ENCODE data around the gene PKN2.
"Not testable (repeated sequence)": the region's sequence is repeated elsewhere in the genome, so short reads cannot be mapped to it uniquely, and the experiment has no call there.

PKN2 gene

GRCh38 chr1:88802950-88803349 is 118.9 kb downstream of the PKN2 start:
- Histone ChIP-seq H3K27ac (ENCODE audit: low read depth, low read length) (no peak overlapping the region), H3K36me3 (ENCODE audit: control insufficient read depth in 1 of 2, insufficient read depth in 2 of 2, low read length in 2 of 2) (peaks cover 37 to 44% of the 10 kb centered on the region in 2 donors)

DNA sequence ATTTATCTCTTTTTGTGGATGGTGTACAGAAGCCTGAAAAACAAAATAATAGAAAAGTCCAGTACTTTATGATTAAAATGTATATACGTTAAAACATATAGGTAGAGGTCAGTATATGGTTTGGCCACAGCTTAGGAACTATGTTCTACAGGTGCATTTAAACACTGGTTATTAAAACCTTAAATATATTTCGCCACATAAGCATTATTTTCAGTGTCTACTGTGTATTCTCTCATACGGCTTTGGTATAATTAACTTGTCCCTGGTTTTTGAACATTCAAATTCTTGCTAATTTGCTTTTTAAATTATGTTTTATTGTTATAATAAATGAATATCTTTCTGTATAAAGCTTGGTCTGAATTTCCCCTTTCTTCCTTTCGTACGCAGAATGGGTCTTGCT is 119.4 kb downstream of the PKN2 start:
- Histone ChIP-seq H3K9me3 (ENCODE audit: control insufficient read depth in 1 of 2, low read length in 2 of 2) (peaks cover 0 to 4% of the 10 kb centered on the region in 2 donors), H3K27ac (ENCODE audit: low read depth, low read length) (no peak overlapping the region), H3K9ac (ENCODE audit: low read depth in 1 of 2, low read length in 2 of 2) (no peak overlapping the region), H3K4me1 (ENCODE audit: control insufficient read depth in 1 of 2, insufficient read depth in 2 of 2, low read length in 2 of 2) (no peaks in the 10 kb centered on the region), H3K4me3 (ENCODE audit: low read depth in 1 of 2, low read length in 2 of 2) (no peak overlapping the region), H3K36me3 (ENCODE audit: control insufficient read depth in 1 of 2, insufficient read depth in 2 of 2, low read length in 2 of 2) (peaks cover 37 to 44% of the 10 kb centered on the region in 2 donors), H3K27me3 (ENCODE audit: control insufficient read depth in 1 of 2, insufficient read depth in 2 of 2, low read length in 2 of 2) (no peaks in the 10 kb centered on the region)

More at GRCh38 chr1:88802950-88803349, 118.9 kb downstream of the PKN2 start:
- no peaks in the 10 kb centered on the region for H3K27me3 ChIP-seq (ENCODE audit: control insufficient read depth in 1 of 2, insufficient read depth in 2 of 2, low read length in 2 of 2)
- H3K9me3 ChIP-seq (ENCODE audit: control insufficient read depth in 1 of 2, low read length in 2 of 2): peaks cover 0 to 4% of the 10 kb centered on the region in 2 donors
- H3K9ac ChIP-seq (ENCODE audit: low read depth in 1 of 2, low read length in 2 of 2): no peak overlapping the region
- H3K4me1 ChIP-seq (ENCODE audit: control insufficient read depth in 1 of 2, insufficient read depth in 2 of 2, low read length in 2 of 2): no peaks in the 10 kb centered on the region
- no peak overlapping the region for H3K4me3 ChIP-seq (ENCODE audit: low read depth in 1 of 2, low read length in 2 of 2)

DNA sequence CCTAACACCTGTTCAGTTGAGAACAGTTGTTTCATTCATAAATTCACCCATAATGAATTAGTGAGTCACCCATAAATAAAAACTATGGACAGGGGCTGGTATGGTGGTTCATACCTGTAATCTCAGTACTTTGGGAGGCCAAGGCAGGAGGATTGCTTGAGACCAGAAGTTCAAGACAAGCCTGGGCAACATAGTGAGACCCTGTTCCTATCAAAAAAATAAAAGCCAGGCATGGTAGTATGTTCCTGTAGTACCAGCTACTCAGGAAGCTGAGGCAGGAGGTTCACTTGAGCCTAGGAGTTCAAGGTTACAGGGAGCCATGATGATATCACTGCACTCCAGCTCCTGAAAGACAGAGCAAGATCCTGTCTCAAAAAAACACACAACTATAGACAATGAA is 128.3 kb downstream of the PKN2 start:
- peaks cover 7 to 40% of the 10 kb centered on the region in 2 donors for H3K36me3 ChIP-seq (ENCODE audit: control insufficient read depth in 1 of 2, insufficient read depth in 2 of 2, low read length in 2 of 2)
- H3K9me3 ChIP-seq (ENCODE audit: control insufficient read depth in 1 of 2, low read length in 2 of 2): no peaks in the 10 kb centered on the region
- H3K4me1 ChIP-seq (ENCODE audit: control insufficient read depth in 1 of 2, insufficient read depth in 2 of 2, low read length in 2 of 2): no peaks in the 10 kb centered on the region
- no peak overlapping the region for H3K4me3 ChIP-seq (ENCODE audit: low read depth in 1 of 2, low read length in 2 of 2)
- no peaks in the 10 kb centered on the region for H3K27me3 ChIP-seq (ENCODE audit: control insufficient read depth in 1 of 2, insufficient read depth in 2 of 2, low read length in 2 of 2)
- H3K9ac ChIP-seq (ENCODE audit: low read depth in 1 of 2, low read length in 2 of 2): no peak overlapping the region
- H3K27ac ChIP-seq (ENCODE audit: low read depth, low read length): no peak overlapping the region

DNA sequence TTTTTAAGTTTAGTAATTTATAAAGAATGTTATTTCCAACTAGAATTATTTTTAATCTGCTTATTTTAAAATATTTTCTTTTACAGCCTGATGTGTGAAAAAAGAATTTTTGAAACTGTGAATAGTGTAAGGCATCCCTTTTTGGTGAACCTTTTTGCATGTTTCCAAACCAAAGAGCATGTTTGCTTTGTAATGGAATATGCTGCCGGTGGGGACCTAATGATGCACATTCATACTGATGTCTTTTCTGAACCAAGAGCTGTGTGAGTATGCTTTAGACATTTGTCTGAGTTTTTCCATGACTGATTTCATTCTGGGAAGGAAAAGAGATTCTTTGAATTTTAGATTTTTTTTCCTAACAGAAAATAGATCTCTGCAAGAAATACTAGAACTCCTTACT is 129.4 kb downstream of the PKN2 start:
- Histone ChIP-seq H3K4me3 (ENCODE audit: low read depth in 1 of 2, low read length in 2 of 2) (no peak overlapping the region), H3K9me3 (ENCODE audit: control insufficient read depth in 1 of 2, low read length in 2 of 2) (no peaks in the 10 kb centered on the region), H3K9ac (ENCODE audit: low read depth in 1 of 2, low read length in 2 of 2) (no peak overlapping the region), H3K36me3 (ENCODE audit: control insufficient read depth in 1 of 2, insufficient read depth in 2 of 2, low read length in 2 of 2) (peaks cover 7 to 34% of the 10 kb centered on the region in 2 donors), H3K4me1 (ENCODE audit: control insufficient read depth in 1 of 2, insufficient read depth in 2 of 2, low read length in 2 of 2) (no peaks in the 10 kb centered on the region), H3K27me3 (ENCODE audit: control insufficient read depth in 1 of 2, insufficient read depth in 2 of 2, low read length in 2 of 2) (no peaks in the 10 kb centered on the region), H3K27ac (ENCODE audit: low read depth, low read length) (no peak overlapping the region)

DNA sequence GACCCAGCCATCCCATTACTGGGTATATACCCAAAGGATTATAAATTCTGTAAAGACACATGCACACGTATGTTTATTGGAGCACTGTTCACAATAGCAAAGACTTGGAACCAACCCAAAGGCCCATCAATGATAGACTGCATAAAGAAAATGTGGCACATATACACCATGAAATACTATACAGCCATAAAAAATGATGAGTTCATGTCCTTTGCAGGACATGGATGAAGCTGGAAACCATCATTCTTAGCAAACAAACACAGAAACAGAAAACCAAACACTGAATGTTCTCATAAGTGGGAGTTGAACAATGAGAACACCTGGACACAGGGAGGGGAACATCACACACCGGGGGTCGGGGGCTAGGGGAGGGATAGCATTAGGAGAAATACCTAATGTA is 135.6 kb downstream of the PKN2 start:
- not testable (repeated sequence) for H3K9ac ChIP-seq (ENCODE audit: low read depth in 1 of 2, low read length in 2 of 2); H3K4me3 ChIP-seq (ENCODE audit: low read depth in 1 of 2, low read length in 2 of 2); H3K27me3 ChIP-seq (ENCODE audit: control insufficient read depth in 1 of 2, insufficient read depth in 2 of 2, low read length in 2 of 2); H3K9me3 ChIP-seq (ENCODE audit: control insufficient read depth in 1 of 2, low read length in 2 of 2); H3K4me1 ChIP-seq (ENCODE audit: control insufficient read depth in 1 of 2, insufficient read depth in 2 of 2, low read length in 2 of 2); H3K27ac ChIP-seq (ENCODE audit: low read depth, low read length)
- H3K36me3 ChIP-seq (ENCODE audit: control insufficient read depth in 1 of 2, insufficient read depth in 2 of 2, low read length in 2 of 2): peaks cover 0 to 19% of the 10 kb centered on the region in 2 donors

DNA sequence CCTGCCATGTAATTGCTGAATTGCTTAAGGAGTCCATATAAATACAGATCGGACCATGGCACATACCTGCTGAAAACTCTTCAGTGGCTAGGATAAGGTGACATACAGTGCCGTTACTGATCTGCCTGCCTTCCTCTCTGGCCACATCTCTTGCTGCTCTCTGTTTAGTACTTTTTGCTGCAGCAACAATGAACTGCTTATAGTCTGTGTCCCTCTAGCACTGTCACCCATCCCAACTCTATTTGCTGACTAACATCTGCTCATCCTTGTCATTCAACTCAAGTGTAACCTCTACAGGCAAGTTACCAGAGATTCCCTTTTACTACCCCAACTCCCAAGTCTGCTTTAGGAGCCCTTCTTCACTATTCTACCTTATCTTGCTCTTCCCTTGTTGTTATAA is 141.6 kb downstream of the PKN2 start:
- Histone ChIP-seq H3K9me3 (ENCODE audit: control insufficient read depth in 1 of 2, low read length in 2 of 2) (no peaks in the 10 kb centered on the region), H3K27ac (ENCODE audit: low read depth, low read length) (no peak overlapping the region), H3K36me3 (ENCODE audit: control insufficient read depth in 1 of 2, insufficient read depth in 2 of 2, low read length in 2 of 2) (peaks cover 14 to 36% of the 10 kb centered on the region in 2 donors), H3K27me3 (ENCODE audit: control insufficient read depth in 1 of 2, insufficient read depth in 2 of 2, low read length in 2 of 2) (no peaks in the 10 kb centered on the region), H3K4me3 (ENCODE audit: low read depth in 1 of 2, low read length in 2 of 2) (no peak overlapping the region), H3K9ac (ENCODE audit: low read depth in 1 of 2, low read length in 2 of 2) (no peak overlapping the region), H3K4me1 (ENCODE audit: control insufficient read depth in 1 of 2, insufficient read depth in 2 of 2, low read length in 2 of 2) (no peaks in the 10 kb centered on the region)

- H3K36me3 ChIP-seq (ENCODE audit: control insufficient read depth in 1 of 2, insufficient read depth in 2 of 2, low read length in 2 of 2): peaks cover 4 to 13% of the 10 kb centered on the region in 2 donors
- no peak overlapping the region for H3K27ac ChIP-seq (ENCODE audit: low read depth, low read length)
- no peak overlapping the region for H3K4me3 ChIP-seq (ENCODE audit: low read depth in 1 of 2, low read length in 2 of 2)
- no peaks in the 10 kb centered on the region for H3K9me3 ChIP-seq (ENCODE audit: control insufficient read depth in 1 of 2, low read length in 2 of 2)
- H3K4me1 ChIP-seq (ENCODE audit: control insufficient read depth in 1 of 2, insufficient read depth in 2 of 2, low read length in 2 of 2): no peaks in the 10 kb centered on the region
- H3K27me3 ChIP-seq (ENCODE audit: control insufficient read depth in 1 of 2, insufficient read depth in 2 of 2, low read length in 2 of 2): no peaks in the 10 kb centered on the region
- no peak overlapping the region for H3K9ac ChIP-seq (ENCODE audit: low read depth in 1 of 2, low read length in 2 of 2)
Measured at GRCh38 chr1:88847643-88848042, 163.6 kb downstream of the PKN2 start.

DNA sequence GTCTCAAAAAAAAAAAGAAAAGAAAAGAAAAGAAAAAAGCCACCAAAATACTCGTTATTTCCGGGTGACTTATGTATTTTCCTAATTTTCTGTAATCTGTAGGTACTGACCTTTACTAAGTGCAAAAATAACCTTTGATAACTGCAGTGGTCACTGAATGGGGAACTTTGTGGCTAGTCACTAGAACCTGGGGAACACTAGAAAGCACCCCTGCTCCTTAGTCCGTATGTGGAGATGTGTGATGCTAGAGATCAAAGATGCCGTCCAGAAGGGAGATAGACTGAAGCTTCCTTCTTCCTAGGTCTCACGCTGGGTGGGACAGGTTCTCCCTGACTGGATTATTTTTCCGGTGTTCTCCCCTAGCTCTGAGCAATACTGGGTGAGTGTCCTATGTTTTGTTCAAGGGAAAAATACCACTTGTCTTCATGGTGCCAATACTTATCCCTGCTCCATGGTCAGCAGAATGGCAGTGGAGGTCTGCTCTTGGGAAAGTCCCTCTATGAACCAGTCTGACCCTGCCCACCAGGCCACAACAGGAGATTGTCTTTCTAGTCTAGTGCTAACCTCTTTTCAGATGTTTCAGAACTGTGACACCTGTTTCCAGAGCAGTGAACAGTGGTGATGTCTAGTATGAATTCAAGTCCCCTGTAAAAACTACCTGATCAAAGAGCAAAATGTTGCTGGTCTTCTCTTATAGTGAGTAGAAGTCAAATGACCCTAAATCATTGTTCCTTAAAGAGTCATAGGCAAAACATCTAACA is 167.4 kb downstream of the PKN2 start:
- H3K9ac ChIP-seq (ENCODE audit: low read depth in 1 of 2, low read length in 2 of 2): no peak overlapping the region
- no peaks in the 10 kb centered on the region for H3K4me1 ChIP-seq (ENCODE audit: control insufficient read depth in 1 of 2, insufficient read depth in 2 of 2, low read length in 2 of 2)
- H3K36me3 ChIP-seq (ENCODE audit: control insufficient read depth in 1 of 2, insufficient read depth in 2 of 2, low read length in 2 of 2): peaks cover 11 to 36% of the 10 kb centered on the region in 2 donors
- no peak overlapping the region for H3K4me3 ChIP-seq (ENCODE audit: low read depth in 1 of 2, low read length in 2 of 2)
- no peak overlapping the region for H3K27ac ChIP-seq (ENCODE audit: low read depth, low read length)
- no peaks in the 10 kb centered on the region for H3K9me3 ChIP-seq (ENCODE audit: control insufficient read depth in 1 of 2, low read length in 2 of 2)
- no peaks in the 10 kb centered on the region for H3K27me3 ChIP-seq (ENCODE audit: control insufficient read depth in 1 of 2, insufficient read depth in 2 of 2, low read length in 2 of 2)

DNA sequence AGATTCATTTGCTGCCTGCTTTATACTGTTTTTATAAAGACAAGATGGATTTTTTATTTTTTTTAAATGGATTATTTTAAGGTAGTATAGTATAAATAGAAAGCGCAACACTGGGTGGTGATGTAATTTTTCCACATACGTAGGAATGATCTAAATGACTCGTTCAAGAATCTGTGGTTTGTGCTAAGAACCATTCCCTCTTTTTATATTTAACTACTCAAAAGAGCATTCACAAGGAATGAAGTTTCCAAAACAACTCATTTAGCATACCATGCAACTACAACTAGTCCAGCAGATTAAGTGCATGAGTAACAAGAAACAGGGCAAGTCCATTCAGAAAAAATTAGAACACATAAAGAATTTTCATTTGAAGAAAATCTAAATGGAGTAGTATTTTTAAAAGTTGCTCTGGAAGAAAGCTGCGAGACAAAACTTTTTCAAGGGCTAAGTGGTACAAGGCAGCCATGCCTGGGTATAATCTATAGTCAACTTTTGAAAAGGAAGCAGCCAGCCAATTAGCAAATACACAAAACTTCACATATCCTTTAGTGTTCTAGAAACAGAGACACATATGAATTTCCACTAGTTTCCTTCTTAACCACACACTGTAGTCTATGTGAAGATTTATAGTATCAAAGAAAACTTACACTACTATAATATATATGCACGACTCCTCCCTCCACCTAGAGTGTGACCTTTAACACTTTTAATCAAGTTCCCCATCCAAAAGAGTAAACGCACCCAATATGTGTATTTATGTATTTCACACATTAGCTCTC is 183.9 kb downstream of the PKN2 start:
- Histone ChIP-seq H3K9me3 (ENCODE audit: control insufficient read depth in 1 of 2, low read length in 2 of 2) (no peaks in the 10 kb centered on the region), H3K27me3 (ENCODE audit: control insufficient read depth in 1 of 2, insufficient read depth in 2 of 2, low read length in 2 of 2) (no peaks in the 10 kb centered on the region), H3K9ac (ENCODE audit: low read depth in 1 of 2, low read length in 2 of 2) (no peak overlapping the region), H3K4me1 (ENCODE audit: control insufficient read depth in 1 of 2, insufficient read depth in 2 of 2, low read length in 2 of 2) (peaks cover 4 to 6% of the 10 kb centered on the region in 2 donors), H3K27ac (ENCODE audit: low read depth, low read length) (no peak overlapping the region), H3K36me3 (ENCODE audit: control insufficient read depth in 1 of 2, insufficient read depth in 2 of 2, low read length in 2 of 2) (peaks cover 3 to 10% of the 10 kb centered on the region in 2 donors), H3K4me3 (ENCODE audit: low read depth in 1 of 2, low read length in 2 of 2) (no peak overlapping the region)

GRCh38 chr1:88869644-88870043 is 185.6 kb downstream of the PKN2 start:
- H3K4me1 ChIP-seq (ENCODE audit: control insufficient read depth in 1 of 2, insufficient read depth in 2 of 2, low read length in 2 of 2); H3K9me3 ChIP-seq (ENCODE audit: control insufficient read depth in 1 of 2, low read length in 2 of 2); H3K27ac ChIP-seq (ENCODE audit: low read depth, low read length); H3K4me3 ChIP-seq (ENCODE audit: low read depth in 1 of 2, low read length in 2 of 2); H3K9ac ChIP-seq (ENCODE audit: low read depth in 1 of 2, low read length in 2 of 2); H3K36me3 ChIP-seq (ENCODE audit: control insufficient read depth in 1 of 2, insufficient read depth in 2 of 2, low read length in 2 of 2); H3K27me3 ChIP-seq (ENCODE audit: control insufficient read depth in 1 of 2, insufficient read depth in 2 of 2, low read length in 2 of 2): not testable (repeated sequence)

Measured in duodenal mucosa (tissue), 2 donors.